HG02571 (cell line): ENCODE results near the gene FBXW4.

Experiments used
- ATAC-seq: cut with Tn5 transposase; IDR thresholded peaks from one replicate; pipeline ENCODE4 v1.9.1; 2021; ENCODE audit warnings: mild to moderate bottlenecking, moderate library complexity; ENCODE audit not compliant: unreplicated experiment

FBXW4 gene

DNA sequence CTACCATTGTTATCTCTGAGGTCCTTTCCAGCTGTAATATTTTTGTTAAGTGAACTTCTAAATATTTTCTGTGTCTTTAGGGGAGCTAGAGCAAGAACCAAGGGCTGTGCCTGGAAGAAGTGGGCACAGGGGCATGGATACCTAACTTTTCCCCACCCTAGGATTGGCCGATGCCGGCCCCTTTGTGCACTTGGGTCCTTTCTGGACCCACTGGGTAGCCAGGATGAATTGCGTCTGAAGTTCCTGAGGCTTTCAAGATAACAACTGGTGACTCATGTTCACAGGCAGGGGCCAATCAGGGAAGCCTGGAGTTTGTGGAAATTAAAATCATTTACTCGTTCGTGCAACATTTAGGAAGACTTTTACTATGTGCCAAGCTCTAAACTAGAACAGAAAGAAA, 106.1 kb downstream of the FBXW4 start:
- ATAC-seq, result no peak

DNA sequence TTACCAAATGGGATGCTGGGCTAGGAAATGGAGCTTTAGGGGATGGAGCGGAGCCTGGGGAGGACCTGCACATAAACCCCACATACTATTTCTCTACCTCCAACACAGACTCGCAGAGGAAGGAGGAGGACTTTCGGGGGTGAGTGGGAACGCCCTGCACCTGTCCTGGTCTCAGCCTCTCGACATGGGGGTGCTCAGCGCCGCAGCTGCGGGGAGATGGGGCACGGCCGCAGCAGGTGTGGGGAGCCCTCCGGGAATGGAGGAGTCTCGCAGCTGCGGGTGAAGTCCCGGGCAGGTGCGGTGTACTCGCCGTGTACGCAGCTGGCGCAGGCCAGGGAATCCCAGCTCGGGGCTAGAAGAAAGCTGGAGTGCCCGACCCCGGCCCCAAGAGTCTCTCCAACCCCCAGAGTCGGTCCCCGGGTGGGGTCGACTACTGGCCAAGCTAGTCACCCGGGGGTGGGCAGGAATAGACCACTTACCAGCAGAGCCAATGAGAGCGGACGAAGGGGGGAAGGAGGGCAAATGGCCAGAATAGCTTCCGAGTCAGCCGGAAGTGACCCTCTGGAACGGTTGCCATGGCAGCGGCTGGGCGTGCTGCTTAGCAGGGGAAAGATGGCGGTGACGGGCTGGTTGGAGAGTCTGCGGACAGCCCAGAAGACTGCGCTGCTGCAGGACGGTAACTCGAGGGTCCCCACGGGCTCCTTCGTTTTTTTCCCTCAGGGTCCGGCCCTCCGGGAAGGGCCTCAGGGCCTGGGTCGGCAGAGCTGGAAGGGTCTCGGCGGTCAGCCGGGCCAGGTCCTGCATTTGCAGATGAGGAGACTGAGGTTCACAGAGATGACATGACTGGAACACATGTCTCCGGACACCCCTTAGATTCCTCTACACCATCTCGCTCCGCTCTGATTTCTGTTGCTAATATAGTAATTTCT, 107.0 kb downstream of the FBXW4 start, which contains the start of the genes DPCD and POLL:
DPCD (plus strand) TSS at position 597 of the 929 bp plus-strand sequence; CDS start at position 613, 16 bp downstream.
POLL (minus strand) TSS at position 533 of the 929 bp plus-strand sequence. CDS start 897 bp downstream, outside the sequence.
- ATAC-seq, result peak; percentile 93

DNA sequence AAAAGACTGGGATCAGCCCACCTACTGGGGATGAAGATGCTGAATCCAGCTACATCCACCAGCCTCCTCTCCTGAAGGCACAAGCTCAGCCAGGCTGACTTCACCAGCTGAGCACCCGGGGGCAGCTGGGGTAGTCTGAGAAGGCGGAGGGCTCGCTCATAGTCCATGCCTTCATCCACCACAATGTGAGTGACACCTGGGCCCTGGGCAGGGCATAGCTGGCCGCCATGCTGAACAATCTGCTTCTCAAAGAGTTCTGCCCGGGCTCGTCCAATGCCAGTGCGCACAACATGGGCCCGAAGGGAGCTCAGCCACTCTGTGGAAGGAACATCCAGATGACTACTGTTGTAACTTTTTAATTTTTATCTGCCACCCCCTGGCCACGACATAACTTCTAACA, 109.1 kb downstream of the FBXW4 start:
- no peak for ATAC-seq

DNA sequence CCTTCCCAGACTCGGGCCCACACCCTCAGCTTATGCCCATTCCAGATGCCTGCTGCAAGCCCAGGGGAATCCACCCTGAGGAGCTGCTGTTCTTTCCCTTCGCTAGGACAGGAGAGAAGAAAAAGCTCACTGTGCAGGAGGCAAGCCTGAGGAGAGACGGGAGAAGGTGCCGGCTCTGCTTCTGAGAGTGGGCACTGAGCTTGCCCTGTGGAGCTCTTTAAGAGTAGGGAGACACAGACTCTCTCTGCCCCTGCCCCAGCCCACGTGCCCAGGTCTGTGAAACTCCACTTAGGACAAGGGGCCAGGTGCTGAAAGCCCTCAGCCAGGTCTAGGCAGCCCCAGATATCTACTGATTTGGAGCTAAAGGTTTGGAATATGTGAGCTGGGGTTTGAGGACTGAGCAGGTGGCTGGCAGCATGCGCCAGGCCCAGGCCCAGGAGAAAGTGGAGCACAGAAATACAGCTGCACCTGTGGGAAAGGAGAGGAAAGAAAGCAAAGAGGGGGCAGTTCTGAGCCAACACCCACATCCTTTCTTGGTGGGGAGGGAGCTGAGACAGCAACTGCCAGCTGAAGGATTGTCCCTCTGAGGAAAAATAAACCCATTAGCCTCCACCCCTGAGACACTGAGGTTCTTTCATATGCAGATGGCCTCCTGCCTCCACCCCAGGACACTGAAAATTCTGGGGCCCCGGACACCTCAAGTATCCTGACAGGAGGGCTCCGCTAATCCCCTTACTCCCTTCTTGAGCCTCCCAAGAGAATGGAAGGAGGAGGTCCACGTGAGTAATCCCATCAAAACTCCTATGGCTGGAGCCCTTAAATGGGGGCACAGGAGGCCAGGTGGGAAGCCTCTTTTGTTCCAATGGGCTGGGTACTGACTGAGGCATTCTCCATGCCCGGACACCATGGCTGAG, 114.2 kb downstream of the FBXW4 start:
- no peak for ATAC-seq

DNA sequence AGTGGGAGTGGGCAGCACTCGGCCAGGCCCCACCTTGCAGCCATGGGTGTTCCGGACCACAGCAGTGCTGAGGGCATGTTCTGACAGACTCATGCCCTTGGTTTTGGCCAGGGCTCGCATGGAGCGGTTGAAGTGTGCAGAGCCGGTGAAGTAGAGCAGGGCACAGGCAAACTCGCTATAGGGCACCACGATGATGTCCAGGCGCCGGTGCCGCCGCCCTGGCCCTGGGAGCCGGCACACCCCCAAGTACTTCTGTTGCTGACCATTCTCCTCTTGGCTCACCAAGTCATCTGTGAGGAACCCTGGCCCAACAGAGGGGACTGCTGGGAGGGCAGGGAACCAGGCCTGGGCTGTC, 115.5 kb downstream of the FBXW4 start:
- ATAC-seq, result no peak

DNA sequence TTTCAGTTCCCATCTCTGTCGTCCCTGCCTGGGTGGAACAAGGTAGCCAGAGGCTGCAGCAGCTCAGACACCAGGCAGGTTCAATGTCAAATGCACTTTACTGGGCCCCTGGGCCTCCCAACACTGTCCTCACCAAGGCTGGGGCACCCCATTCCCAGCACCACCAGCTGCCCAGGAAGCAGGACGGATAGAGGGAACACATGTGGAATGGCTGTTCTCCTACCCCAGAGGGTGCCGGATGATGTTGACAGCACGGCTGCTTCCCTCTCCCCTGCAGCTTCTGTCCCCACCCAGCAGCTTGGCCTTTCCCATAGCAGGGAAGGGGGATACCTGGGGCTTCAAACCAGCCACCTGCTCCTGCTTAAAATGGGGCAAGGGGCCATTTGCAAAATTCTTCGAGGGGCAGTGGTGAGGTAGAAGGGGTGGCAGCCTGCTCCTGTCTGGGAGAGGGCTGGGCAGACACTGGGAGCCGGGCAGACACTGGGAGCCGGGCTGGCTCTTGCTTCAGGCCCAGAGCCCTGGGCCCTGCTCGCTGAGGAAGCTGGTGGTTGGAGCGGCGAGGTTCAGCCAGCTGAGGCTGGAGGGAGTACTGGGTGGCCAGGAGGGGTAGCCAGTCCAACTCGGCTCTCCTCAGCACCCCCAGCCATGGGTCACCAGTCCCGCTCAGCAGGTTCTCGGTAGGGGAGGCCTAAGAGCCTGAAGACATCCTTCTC, 116.0 kb downstream of the FBXW4 start:
- no peak for ATAC-seq

DNA sequence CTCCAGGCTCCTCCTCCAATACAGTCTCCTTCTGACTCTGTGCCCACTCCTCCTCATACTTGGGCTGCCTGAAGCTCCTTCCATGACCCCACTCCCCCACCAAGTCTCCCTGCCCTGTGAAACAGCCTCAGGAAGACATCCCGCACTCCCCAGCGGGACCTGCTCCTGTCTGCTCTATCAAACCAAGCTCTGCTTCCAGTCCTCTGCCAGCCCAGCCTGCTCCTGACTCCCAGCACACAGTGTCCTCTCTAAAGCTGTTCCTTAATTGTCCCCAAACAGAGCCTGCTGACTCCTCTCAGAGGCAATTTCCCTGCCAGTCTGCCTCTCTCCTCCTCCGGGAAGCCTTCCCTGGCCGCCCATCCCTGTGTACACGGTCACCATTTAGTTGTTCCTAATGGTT, 116.8 kb downstream of the FBXW4 start:
- no peak for ATAC-seq

DNA sequence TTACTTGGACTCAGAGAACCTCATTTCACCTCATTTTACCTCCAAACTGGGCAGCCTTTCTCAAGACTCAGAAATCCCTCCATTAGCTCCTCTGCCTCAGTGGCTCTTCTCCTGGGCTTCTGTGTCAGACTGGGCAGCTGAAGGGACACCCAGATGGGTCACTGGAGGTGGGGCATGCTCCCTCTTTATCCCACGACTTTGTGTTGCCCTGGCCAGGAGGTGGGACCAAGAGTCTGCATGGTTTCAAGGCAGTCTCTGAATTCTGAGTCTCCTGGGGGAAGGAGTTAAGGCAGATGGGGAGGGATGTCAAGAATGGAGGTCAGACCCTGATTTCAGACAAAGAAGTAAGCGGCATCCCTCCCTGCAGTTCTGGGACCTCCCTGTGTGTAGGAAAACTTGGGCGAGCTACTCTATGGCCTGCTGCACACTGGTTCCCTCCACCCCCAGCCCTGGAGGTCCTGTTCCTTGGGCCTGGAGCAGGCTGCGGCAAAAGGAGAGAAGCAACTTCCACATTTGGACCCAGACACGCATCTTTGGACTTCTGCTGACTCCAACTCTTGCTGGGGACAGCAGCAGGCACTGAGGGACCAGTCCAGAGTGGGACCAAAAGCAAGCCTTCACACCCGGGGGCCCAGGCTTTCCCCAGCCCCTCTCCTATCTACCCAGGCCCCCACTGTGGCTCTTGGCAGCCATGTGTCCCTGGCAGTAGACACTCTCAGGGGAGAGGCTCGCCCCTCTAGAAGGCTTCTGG, 117.7 kb downstream of the FBXW4 start:
- ATAC-seq, result no peak

DNA sequence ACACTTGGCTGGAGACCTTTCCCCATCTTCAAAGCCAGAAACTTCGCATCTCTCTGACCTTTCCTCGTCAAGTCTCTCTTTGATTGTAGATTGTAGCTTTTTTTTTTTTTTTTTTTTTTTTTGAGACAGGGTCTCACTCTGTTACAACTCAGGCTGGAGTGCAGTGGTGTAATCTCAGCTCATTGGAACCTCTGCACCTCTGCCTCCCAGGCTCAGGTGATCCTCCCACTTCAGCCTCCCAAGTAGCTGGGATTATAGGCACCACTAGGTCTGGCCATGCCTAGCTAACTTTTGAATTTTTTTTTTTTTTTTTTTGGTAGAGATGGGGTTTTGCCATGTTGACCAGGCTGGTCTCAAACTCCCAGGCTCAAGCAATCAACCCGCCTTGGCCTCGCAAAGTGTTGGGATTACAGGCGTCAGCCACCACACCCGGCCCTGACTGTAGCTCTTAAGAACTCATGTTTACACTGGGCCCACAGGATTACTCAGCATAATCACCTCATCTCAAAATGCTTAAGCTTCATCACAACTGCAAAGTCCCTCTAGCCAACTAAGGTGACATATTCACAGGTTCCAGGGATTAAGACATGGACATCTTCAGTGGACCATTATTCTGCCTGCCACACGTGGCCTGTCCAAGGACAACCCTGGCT, 118.6 kb downstream of the FBXW4 start:
- no peak for ATAC-seq

DNA sequence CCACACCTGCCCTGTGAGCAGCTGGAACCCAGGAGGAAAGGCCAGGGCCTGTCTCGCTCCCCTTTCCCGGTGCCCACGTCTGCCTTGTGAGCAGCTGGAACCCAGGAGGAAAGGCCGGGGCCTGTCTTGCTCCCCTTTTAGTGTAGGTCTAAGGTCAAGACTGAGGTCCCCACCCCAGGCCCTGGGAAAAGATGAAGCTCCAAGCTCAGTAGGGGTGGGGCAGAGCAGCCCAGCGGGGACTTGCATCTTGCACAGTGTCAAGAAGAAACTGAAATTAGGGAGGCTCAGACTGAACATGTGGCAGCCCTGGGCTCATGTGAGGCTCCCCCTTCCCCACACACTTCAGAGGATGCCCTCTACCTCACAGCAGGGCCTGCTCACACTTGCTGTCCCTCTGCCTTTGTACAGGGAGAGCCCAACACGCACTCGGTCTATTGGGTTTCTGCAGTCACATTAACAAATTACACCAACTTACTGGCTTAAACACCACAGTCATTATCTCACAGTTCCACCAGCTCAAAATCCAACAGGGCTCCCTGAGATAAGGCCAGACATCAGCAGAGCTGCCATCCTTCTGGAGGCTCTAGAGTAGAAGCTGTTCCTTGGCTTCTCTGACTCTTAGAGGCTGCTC, 119.3 kb downstream of the FBXW4 start:
- ATAC-seq, result no peak

DNA sequence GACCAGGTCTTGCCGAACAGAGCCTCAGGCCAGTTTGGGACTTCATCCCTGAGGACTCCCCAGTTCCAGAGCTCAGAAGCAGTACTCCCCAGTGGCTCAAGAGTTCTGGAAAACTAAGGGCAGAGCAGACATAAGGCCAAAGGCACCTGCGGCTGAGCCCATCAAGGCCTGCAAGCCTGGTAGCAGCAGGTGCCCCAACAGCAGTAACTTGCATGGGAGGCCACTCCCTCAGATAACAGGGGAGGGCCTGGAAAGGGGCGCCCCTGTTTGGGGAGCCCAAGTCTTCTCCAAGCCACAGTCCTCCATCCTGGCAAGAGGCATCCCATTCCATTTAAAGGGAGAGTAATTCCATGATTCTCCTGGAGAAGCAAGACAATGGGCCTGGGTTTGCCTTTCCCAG, 119.9 kb downstream of the FBXW4 start:
- no peak for ATAC-seq

DNA sequence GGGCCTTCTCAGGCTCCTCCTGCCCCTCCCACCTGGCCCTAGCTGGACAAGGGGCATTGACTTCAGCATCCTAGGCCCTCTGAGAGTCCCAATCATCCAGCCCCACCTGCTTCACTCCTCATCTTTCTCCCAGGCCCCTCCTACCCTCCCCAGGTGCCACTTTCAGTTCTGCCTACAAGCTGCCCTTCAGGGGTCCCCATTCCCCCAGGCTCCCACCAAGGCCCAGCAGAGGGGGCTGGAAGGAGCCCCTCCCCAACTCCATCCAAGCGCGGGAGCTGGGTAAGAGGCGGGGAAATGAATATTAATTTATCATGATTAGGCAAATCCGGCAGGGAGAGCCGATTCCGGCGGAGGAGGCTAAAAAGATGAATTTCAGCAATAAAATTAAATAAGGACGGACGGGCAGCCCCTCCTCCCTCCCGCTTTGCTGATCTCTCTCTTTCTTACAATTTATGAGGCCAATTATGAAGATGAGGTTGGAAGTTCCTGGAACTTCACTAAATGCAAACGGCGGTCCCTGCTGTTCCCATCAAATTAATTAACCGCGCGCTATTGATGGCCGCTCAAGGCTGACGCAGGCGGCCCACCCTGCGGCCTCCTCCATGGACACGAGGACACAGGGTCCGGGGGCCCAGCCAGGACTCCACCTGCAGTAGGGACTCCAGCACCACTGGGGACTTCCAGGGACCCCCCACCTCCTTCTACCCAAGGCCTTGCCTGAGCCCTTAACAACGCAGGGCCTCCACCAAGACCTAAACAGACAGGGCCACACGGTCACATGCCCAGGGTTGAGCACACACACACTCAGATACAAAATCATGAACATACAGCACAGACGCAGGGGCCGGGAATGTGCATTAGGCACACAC, 120.9 kb downstream of the FBXW4 start:
- ATAC-seq, result no peak

DNA sequence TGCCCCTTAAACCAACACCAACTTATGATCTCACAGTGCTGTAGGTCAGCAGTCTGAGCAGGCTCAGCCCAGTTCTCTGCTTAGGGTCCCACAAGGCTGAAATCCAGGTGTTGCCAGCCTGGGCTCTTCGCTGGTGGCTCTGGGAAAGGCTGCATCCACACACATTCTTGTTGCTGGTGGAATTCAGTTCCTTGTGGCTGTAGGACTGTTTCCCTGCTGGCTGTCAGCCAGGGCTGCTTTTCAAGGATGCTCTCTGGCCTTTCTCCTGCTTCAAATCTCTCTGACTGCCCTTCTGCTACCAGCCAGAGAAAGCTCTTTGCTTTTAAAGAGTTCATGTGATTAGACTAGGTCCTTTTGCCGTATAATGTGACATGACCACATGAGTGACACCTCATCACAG, 122.2 kb downstream of the FBXW4 start:
- ATAC-seq, result no peak

DNA sequence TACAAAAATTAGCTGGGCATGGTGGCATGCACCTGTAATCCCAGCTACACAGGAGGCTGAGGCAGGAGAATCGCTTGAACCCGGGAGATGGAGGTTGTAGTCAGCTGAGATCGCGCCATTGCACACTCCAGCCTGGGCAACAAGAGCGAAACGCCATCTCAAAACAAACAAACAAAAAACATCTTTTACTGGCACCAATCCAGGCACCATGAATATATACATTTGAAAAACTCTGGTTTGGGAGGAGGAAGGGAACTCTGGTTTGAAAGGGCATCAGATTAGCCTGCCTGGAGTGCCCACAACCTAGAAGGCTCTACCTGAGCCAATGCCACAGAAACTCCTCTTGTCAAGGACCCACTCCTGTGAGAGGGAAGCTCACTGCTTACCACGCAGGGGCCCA, 122.8 kb downstream of the FBXW4 start:
- no peak for ATAC-seq

DNA sequence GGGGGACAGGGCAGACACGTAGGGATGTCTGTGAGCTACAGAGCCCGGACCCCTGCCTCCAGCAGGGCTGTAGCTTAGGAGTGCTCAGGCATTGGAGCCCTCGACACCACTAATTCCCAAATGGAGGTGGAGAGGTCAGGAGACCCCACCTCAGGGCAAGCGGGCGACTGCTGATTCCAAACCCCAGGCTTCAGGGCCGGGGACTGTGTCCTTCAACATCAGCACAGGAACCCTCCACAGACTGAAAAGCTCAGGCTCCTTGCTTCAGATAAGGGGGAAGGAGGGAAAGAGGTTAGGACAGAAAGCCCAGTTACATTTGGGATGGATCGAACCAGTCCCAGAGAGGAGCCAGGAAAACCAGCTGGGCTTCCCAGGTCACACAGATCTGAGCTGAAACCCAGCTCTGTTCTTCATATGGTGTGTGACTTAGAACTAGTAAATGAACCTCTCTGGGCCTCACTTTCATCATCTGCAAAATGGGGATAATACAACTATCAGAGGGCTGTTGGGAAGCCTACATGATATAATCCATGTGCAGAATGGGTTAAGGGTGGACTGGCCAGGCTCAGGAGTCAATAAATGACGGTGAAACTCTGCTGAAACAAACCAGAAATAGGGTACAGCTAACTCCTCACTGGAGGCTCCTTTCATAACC, 123.6 kb downstream of the FBXW4 start:
- ATAC-seq, result no peak

DNA sequence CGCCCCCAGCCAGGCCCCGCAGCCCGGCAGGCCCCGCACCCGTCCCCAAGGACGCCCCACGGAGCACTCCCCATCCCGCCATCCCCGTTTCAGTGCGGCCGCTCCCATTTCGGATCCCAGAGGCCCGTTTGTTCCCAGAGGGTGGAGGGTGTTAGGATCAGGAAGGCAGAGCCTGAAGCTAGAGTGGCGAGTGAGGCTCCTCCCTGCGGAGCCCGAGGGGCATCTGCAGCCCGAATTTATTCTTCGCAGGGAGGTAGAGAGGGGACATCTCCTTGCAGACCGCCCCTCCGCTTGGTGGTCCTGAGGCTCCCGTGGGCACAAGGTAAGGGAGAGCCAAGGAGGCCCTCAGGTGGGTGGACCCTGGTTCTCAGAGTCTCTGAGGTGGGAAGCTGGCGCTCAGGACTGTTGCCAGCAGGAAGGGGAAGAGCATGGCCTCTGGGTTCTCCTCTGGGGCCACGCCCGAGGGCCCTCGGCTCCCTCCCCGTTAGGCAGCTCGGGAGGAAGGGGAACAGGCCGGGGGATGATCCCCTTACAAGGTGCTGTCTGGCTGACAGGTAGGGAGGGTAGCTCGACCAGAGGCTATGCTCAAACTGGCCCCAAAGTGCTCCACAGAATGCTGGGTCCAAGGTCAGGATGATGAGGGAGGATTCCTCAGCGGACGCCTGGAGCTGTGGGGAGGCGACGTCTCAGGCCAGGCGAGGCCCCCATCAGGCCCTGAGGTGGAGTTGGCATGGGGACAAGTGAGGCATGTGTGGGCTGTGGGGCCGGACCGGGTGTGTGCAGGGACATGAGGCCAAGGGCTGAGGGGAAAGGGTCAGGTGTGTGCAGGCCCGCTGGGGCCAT, 124.3 kb downstream of the FBXW4 start:
- ATAC-seq, result no peak
